ENCODE results near the gene AREG. TPM values are rescaled to one million over a fixed set of nuclear protein-coding genes. Genes with fewer than 3 reads are reported as not detected.

AREG gene
- total RNA-seq, 1 experiment from 2014 or later: 0.54 TPM

DNA sequence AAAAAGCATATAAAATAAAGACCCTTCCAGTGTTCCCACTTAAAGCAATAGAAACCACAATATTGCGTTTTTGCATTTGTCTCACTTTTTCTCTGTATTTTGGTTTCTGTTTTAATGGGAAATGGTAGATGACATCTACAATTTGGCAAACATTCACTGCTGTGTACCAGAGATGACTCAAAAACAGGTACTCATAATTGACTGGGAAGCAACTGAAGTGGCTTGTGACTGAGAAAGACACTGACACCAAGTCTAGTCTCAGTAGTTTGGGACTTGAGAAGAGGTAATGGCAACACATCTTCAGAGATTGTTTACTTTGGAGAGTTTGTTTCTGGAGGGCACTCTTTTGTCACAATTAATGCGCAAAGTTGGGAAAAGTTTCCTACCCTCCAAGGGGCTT is 42.0 kb downstream of the AREG start:
- no TSS peak for BruUV-seq (replicated peaks)
- TF ChIP-seq TCF7L2 (IDR thresholded peaks at IDR 0.05; ENCODE audit: low read depth, low read length): no peak
- TF ChIP-seq SIN3A (IDR thresholded peaks at IDR 0.05; ENCODE audit: borderline replicate concordance, insufficient read depth, low read depth, low read length): no peak
- TF ChIP-seq, protein P1, sequence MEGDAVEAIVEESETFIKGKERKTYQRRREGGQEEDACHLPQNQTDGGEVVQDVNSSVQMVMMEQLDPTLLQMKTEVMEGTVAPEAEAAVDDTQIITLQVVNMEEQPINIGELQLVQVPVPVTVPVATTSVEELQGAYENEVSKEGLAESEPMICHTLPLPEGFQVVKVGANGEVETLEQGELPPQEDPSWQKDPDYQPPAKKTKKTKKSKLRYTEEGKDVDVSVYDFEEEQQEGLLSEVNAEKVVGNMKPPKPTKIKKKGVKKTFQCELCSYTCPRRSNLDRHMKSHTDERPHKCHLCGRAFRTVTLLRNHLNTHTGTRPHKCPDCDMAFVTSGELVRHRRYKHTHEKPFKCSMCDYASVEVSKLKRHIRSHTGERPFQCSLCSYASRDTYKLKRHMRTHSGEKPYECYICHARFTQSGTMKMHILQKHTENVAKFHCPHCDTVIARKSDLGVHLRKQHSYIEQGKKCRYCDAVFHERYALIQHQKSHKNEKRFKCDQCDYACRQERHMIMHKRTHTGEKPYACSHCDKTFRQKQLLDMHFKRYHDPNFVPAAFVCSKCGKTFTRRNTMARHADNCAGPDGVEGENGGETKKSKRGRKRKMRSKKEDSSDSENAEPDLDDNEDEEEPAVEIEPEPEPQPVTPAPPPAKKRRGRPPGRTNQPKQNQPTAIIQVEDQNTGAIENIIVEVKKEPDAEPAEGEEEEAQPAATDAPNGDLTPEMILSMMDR (IDR thresholded peaks at IDR 0.05): no peak
- no peak for TF ChIP-seq POLR2AphosphoS5 (IDR thresholded peaks at IDR 0.05; ENCODE audit: low read depth, low read length)
- TF ChIP-seq, protein P2, sequence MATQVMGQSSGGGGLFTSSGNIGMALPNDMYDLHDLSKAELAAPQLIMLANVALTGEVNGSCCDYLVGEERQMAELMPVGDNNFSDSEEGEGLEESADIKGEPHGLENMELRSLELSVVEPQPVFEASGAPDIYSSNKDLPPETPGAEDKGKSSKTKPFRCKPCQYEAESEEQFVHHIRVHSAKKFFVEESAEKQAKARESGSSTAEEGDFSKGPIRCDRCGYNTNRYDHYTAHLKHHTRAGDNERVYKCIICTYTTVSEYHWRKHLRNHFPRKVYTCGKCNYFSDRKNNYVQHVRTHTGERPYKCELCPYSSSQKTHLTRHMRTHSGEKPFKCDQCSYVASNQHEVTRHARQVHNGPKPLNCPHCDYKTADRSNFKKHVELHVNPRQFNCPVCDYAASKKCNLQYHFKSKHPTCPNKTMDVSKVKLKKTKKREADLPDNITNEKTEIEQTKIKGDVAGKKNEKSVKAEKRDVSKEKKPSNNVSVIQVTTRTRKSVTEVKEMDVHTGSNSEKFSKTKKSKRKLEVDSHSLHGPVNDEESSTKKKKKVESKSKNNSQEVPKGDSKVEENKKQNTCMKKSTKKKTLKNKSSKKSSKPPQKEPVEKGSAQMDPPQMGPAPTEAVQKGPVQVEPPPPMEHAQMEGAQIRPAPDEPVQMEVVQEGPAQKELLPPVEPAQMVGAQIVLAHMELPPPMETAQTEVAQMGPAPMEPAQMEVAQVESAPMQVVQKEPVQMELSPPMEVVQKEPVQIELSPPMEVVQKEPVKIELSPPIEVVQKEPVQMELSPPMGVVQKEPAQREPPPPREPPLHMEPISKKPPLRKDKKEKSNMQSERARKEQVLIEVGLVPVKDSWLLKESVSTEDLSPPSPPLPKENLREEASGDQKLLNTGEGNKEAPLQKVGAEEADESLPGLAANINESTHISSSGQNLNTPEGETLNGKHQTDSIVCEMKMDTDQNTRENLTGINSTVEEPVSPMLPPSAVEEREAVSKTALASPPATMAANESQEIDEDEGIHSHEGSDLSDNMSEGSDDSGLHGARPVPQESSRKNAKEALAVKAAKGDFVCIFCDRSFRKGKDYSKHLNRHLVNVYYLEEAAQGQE (IDR thresholded peaks at IDR 0.05; ENCODE audit: insufficient read depth in 1 of 2, low read depth in 2 of 2, low read length in 1 of 2): no peak
- no peak overlapping the region for H3K4me3 ChIP-seq (ENCODE audit: low read depth in 2 of 2, low read length in 2 of 2)

DNA sequence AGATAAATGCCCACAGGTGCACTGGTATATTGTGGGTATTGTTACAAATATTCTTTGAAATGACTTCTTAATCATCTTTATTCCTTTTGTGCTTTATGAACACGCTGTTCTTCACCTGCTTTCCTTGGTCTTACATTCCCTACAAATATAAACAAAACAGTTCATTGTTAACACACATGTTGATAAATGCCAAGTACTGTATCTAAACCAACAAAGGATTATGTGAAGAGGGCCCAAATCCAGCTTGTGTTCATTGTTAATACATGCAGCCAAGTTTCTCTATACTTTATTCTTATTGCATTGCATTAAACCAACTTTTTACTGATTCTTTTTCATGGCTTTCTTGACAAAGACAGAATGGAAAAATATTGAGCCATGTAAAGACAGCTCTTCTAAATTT is 42.8 kb downstream of the AREG start:
- Histone ChIP-seq H3K4me1 (ENCODE audit: control insufficient read depth, insufficient read depth, low read length) (no peaks in the 10 kb centered on the region), H3K27me3 (ENCODE audit: control insufficient read depth, insufficient read depth, low read length) (no peaks in the 10 kb centered on the region), H3K27ac (ENCODE audit: low read length) (no peak overlapping the region), H3K9me3 (ENCODE audit: control insufficient read depth, insufficient read depth, low read depth, low read length) (no peaks in the 10 kb centered on the region), H3K4me3 (ENCODE audit: low read depth in 2 of 2, low read length in 2 of 2) (no peak overlapping the region), H3K36me3 (ENCODE audit: control insufficient read depth, insufficient read depth, low read length) (no peaks in the 10 kb centered on the region)
- ATAC-seq (no peak), DNase-seq (ENCODE audit: low read depth, low spot score) (no peak)
- TF ChIP-seq, protein P1 (IDR thresholded peaks at IDR 0.05): no peak
- TF ChIP-seq, protein P2 (IDR thresholded peaks at IDR 0.05; ENCODE audit: insufficient read depth in 1 of 2, low read depth in 2 of 2, low read length in 1 of 2): no peak
- TF ChIP-seq POLR2AphosphoS5 (IDR thresholded peaks at IDR 0.05; ENCODE audit: low read depth, low read length): no peak
- no peak for TF ChIP-seq TCF7L2 (IDR thresholded peaks at IDR 0.05; ENCODE audit: low read depth, low read length)
- TF ChIP-seq SIN3A (IDR thresholded peaks at IDR 0.05; ENCODE audit: borderline replicate concordance, insufficient read depth, low read depth, low read length): no peak
- CTCF ChIA-PET: no interaction called here
- in situ Hi-C loops (cut with HindIII; ENCODE audit: low pct_unique_long_range_greater_than_20kb, low sequenced_read_pairs) (no loop called here), intact Hi-C loops (cut with micrococcal nuclease; ENCODE audit: unreplicated experiment) (no loop called here)
- no TSS peak for BruUV-seq (replicated peaks)
- POLR2A ChIA-PET: no interaction called here

More for the DNA sequence above, 42.0 kb downstream of the AREG start:
- Histone ChIP-seq H3K9me3 (ENCODE audit: control insufficient read depth, insufficient read depth, low read depth, low read length) (no peaks in the 10 kb centered on the region), H3K27me3 (ENCODE audit: control insufficient read depth, insufficient read depth, low read length) (no peaks in the 10 kb centered on the region), H3K36me3 (ENCODE audit: control insufficient read depth, insufficient read depth, low read length) (no peaks in the 10 kb centered on the region), H3K27ac (ENCODE audit: low read length) (no peak overlapping the region), H3K4me1 (ENCODE audit: control insufficient read depth, insufficient read depth, low read length) (no peaks in the 10 kb centered on the region)
- in situ Hi-C loops (cut with HindIII; ENCODE audit: low pct_unique_long_range_greater_than_20kb, low sequenced_read_pairs): no loop called here
- ATAC-seq (no peak), DNase-seq (ENCODE audit: low read depth, low spot score) (no peak)
- intact Hi-C loops (cut with micrococcal nuclease; ENCODE audit: unreplicated experiment): no loop called here
- CTCF ChIA-PET: no interaction called here
- POLR2A ChIA-PET: no interaction called here

All from Panc1 (cell line).